Muscle layer of colon (tissue), 2 donors: Measurements from ENCODE around the gene PHF11.

Experiments
- H3K27ac ChIP-seq: one replicate; pipeline ENCODE4 v1.7.0; 2013; ENCODE audit warnings: low read depth, mild to moderate bottlenecking, low read length, moderate library complexity
- H3K27me3 ChIP-seq, 2 donors: one replicate each; pipeline ENCODE4 v1.7.0; 2013; ENCODE audit warnings: low read length in 2 of 2, mild to moderate bottlenecking in 2 of 2; ENCODE audit not compliant: insufficient read depth in 2 of 2, control insufficient read depth in 1 of 2
- H3K36me3 ChIP-seq: one replicate; pipeline ENCODE4 v1.7.0; 2013; ENCODE audit warnings: mild to moderate bottlenecking, low read length; ENCODE audit not compliant: insufficient read depth
- H3K4me1 ChIP-seq: one replicate; pipeline ENCODE4 v1.7.0; 2013; ENCODE audit warnings: mild to moderate bottlenecking, low read length; ENCODE audit not compliant: insufficient read depth
- H3K4me3 ChIP-seq, 2 donors: one replicate each; pipeline ENCODE4 v1.7.0; 2013; ENCODE audit warnings: low read length in 2 of 2, low read depth in 1 of 2, mild to moderate bottlenecking in 1 of 2, moderate library complexity in 1 of 2
- H3K9ac ChIP-seq: one replicate; pipeline ENCODE4 v1.7.0; 2013; ENCODE audit warnings: low read length
- H3K9me3 ChIP-seq: one replicate; pipeline ENCODE4 v1.7.0; 2013; ENCODE audit warnings: mild to moderate bottlenecking, low read length
- donor health status: abdominal sarcoma.
- donor health status: Adenocarcinoma of cecum.

The PHF11 gene

DNA sequence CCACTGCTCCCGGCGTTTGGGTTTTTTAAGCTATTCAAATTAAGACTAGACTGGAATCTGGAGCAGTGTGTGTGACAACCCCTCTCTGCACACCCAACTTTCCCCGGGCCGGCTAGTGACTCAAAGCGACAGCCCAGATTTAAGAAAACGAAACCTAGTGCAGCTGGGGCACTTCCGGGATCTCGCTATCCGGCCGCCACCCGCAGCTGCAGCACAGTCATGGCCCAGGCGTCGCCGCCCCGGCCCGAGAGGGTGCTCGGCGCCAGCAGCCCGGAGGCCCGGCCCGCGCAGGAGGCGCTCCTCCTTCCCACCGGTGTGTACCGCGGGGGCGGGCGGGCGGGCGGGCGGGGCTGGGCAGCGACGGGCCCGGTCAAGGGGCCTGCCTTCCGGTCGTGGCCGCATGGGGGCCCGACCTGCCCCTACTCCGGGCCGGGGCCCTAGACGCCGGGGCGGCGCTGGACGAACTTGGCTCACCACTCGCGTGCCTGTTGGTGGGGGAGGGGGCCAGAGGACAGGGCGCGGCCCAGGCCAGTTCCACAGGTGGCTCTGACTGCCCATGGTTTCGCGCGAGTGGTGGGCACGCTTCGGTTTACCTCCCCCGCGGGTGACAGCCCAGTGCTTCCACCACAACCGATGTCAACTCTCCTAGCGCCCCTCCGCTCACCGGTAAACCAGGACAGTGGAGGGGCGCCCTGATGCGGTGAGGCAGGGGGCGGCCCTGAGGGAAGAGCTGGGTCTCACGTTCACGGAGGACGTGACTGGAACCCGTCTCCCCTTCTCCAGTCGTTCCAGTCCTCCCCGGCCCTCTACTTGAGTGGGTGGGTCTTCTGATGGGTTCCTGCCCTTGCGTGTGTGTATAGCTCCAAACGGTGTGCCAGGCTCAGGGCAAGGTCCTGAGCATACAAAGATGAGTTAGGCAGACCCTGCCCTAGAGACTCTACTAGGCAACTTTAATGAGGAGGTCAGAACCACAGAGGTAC is at the start of gene PHF11:
TSS of gene PHF11 (plus strand) at position 171 of the 980 bp plus-strand sequence. CDS start at position 220, 49 bp downstream.
- Histone ChIP-seq H3K4me3 (peak within 1 kb of the TSS; percentile 66 to 79), H3K27me3 (no peaks in the 10 kb centered on the region), H3K9me3 (no peaks in the 10 kb centered on the region), H3K4me1 (no peaks in the 10 kb centered on the region), H3K27ac (peak within 1 kb of the TSS; percentile 93), H3K9ac (peak within 1 kb of the TSS; percentile 65), H3K36me3 (no peaks in the 10 kb centered on the region)

GRCh38 chr13:49446473-49446872 is 49.3 kb upstream of the PHF11 start:
- H3K27me3 ChIP-seq = no peaks in the 10 kb centered on the region
- no peaks in the 10 kb centered on the region for H3K36me3 ChIP-seq
- H3K9ac ChIP-seq = no peak overlapping the region
- no peak overlapping the region for H3K4me3 ChIP-seq
- H3K4me1 ChIP-seq = peaks cover 8% of the 10 kb centered on the region
- no peak overlapping the region for H3K27ac ChIP-seq
- no peaks in the 10 kb centered on the region for H3K9me3 ChIP-seq

DNA sequence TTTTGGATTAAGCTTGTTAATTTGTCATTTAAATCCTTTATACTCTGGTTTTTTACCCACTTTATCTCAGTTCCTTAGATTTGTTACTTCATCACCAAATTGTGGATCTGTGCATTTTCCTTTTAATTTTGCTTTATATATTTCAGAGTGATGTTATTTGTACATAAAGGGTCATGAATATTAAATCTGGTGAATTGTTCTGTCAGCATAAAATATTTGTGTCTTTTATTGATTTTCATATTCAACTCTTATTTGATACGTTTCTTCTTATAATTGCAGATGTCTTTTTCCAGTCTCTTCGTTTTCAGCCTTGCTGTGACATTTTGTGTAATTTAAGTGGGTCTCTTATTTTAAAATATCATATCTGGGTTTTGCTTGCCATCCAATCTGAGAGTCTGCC is 47.0 kb upstream of the PHF11 start:
- H3K36me3 ChIP-seq = no peaks in the 10 kb centered on the region
- no peak overlapping the region for H3K27ac ChIP-seq
- H3K9ac ChIP-seq = no peak overlapping the region
- peaks cover 8% of the 10 kb centered on the region for H3K4me1 ChIP-seq
- H3K4me3 ChIP-seq = no peak overlapping the region
- H3K27me3 ChIP-seq = no peaks in the 10 kb centered on the region
- H3K9me3 ChIP-seq = no peaks in the 10 kb centered on the region

GRCh38 chr13:49450105-49450819 is 45.5 kb upstream of the PHF11 start:
- no peak overlapping the region for H3K4me3 ChIP-seq

DNA sequence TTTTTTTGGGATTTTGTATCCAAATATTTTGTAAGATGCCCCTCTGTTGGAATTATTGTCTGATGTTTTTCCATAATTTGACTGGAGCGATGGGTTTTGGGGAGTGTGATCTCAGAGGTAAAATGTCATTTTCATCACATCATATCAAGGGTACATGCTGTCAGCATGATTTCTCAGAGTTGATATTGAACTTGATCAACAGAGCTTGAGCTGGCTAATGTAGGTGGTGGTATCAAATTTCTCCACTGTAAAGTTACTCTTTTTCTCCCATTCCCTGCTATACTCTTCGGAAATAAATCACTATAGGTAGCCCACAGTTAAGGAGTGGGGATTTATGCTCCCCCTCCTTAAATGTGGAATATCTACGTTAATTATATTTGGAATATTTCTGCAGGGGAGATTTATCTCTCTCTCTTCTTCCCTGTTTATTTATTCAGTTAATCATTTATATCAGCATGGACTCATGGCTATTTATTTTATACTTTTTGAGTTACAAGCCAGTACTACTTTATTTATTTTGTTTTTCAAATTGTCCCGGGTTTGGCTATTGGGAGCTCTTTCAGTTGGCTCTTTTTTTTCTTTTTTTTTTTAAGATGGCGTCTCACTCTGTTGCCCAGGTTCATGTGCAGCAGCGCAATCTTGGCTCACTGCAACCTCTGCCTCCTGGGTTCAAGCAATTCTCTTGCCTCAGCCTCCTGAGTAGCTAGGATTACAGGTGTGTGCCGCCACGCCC is 42.9 kb upstream of the PHF11 start:
- Histone ChIP-seq H3K27ac (no peak overlapping the region), H3K4me3 (no peak overlapping the region), H3K36me3 (no peaks in the 10 kb centered on the region), H3K9ac (no peak overlapping the region), H3K9me3 (no peaks in the 10 kb centered on the region), H3K27me3 (no peaks in the 10 kb centered on the region), H3K4me1 (no peaks in the 10 kb centered on the region)

More at GRCh38 chr13:49450105-49450819, 45.5 kb upstream of the PHF11 start:
- Histone ChIP-seq H3K36me3 (no peaks in the 10 kb centered on the region), H3K27ac (no peak overlapping the region), H3K4me1 (peaks cover 8% of the 10 kb centered on the region), H3K9me3 (no peaks in the 10 kb centered on the region), H3K9ac (no peak overlapping the region), H3K27me3 (no peaks in the 10 kb centered on the region)

- Histone ChIP-seq H3K36me3 (no peaks in the 10 kb centered on the region), H3K9me3 (no peaks in the 10 kb centered on the region), H3K4me1 (no peaks in the 10 kb centered on the region), H3K27ac (no peak overlapping the region), H3K27me3 (no peaks in the 10 kb centered on the region), H3K9ac (no peak overlapping the region), H3K4me3 (no peak overlapping the region)
Observed at GRCh38 chr13:49453465-49453864, 42.3 kb upstream of the PHF11 start.

DNA sequence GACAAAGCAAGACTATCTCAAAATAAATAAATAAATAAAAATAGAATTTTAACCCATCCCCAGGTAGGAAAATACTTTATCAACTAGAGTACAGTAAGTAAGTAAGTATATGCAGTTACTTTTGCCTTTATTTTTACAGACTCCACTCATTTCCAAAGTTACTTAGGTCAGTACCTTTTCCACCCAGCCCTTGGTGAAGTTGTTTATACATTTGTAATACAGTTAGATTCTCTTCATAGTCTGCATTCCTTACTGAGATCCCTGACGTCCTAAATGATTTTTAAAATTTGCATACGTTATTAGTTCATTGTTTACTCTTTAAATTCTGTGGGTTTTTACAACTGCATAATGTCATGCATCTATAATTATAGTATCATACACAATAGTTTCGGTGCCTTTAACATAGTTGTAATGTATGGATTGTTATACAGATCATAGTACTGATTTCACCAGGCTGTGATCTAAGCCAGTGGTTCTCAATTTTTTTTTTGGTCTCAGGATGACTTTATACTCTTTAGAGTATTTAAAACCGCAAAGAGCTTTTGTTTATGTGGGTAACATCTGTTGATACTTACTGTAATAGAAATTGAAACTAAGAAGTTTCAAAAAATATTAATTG is 41.3 kb upstream of the PHF11 start:
- Histone ChIP-seq H3K27ac (no peak overlapping the region), H3K9ac (no peak overlapping the region)

GRCh38 chr13:49455007-49455398 is 40.8 kb upstream of the PHF11 start:
- H3K9ac ChIP-seq = no peak overlapping the region
- no peaks in the 10 kb centered on the region for H3K4me1 ChIP-seq
- no peaks in the 10 kb centered on the region for H3K36me3 ChIP-seq
- H3K4me3 ChIP-seq = no peak overlapping the region
- H3K27me3 ChIP-seq = no peaks in the 10 kb centered on the region
- no peaks in the 10 kb centered on the region for H3K9me3 ChIP-seq
- no peak overlapping the region for H3K27ac ChIP-seq

More for the DNA sequence above, 41.3 kb upstream of the PHF11 start:
- Histone ChIP-seq H3K27me3 (no peaks in the 10 kb centered on the region), H3K4me3 (no peak overlapping the region), H3K4me1 (no peaks in the 10 kb centered on the region), H3K9me3 (no peaks in the 10 kb centered on the region), H3K36me3 (no peaks in the 10 kb centered on the region)

- H3K4me3 ChIP-seq = no peak overlapping the region
- no peaks in the 10 kb centered on the region for H3K4me1 ChIP-seq
- no peak overlapping the region for H3K9ac ChIP-seq
- H3K9me3 ChIP-seq = no peaks in the 10 kb centered on the region
- peaks cover 5% of the 10 kb centered on the region for H3K36me3 ChIP-seq
- H3K27me3 ChIP-seq = no peaks in the 10 kb centered on the region
- H3K27ac ChIP-seq = no peak overlapping the region
Observed at GRCh38 chr13:49456156-49456555, 39.6 kb upstream of the PHF11 start.

DNA sequence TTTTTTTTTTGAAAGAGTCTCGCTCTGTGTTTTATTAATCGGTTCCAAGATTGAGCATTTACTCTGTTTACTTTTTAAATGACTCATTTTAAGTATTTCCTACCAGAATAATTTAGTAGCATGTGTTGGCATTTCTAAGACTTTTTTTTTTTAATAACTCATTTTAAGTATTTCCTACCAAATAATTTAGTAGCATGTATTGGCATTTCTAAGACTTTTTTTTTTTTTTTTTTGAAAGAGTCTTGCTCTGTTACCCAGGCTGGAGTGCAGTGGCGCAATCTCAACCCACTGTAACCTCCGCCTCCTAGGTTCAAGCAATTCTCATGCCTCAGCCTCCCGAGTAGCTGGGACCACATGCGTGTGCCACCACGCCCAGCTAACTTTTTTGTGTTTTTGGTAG is 38.5 kb upstream of the PHF11 start:
- H3K27me3 ChIP-seq = no peaks in the 10 kb centered on the region

DNA sequence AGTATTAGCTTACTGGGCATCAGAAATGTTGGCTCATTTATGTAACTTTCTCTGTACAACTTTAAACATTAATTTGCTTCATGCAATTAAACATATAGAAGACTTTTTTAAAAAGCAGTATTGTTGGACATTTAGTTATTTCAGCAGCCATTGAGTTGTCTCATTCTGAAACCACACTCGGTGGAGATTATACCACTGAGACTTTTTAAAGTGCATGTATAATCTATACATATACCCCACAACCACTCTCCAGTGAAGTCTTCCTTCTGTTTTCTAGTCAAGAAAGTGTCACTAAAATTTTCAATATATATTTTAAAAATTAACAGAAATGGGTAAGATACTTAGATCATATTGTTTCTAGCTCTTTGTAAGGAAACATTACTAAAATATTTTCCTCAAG is 36.2 kb upstream of the PHF11 start:
- no peaks in the 10 kb centered on the region for H3K4me1 ChIP-seq
- peaks cover 6% of the 10 kb centered on the region for H3K9me3 ChIP-seq
- H3K4me3 ChIP-seq = no peak overlapping the region
- H3K27ac ChIP-seq = no peak overlapping the region
- peaks cover 36% of the 10 kb centered on the region for H3K36me3 ChIP-seq
- no peak overlapping the region for H3K9ac ChIP-seq
- H3K27me3 ChIP-seq = no peaks in the 10 kb centered on the region

More for the DNA sequence above, 38.5 kb upstream of the PHF11 start:
- Histone ChIP-seq H3K36me3 (peaks cover 15% of the 10 kb centered on the region), H3K9me3 (no peaks in the 10 kb centered on the region), H3K9ac (no peak overlapping the region), H3K27ac (no peak overlapping the region), H3K4me1 (no peaks in the 10 kb centered on the region), H3K4me3 (no peak overlapping the region)
